PC-3 (cell line): ENCODE results near the gene MANEAL.

Experiments
- CTCF ChIP-seq: fragments of 300-600 bp; sonication (generic); conservative IDR thresholded peaks from 2 replicates; pipeline ENCODE4 v1.5.1; 2017; ENCODE audit warnings: antibody characterized with exemption, low read depth, mild to moderate bottlenecking, low read length
- EZH2 ChIP-seq: fragments of 300-600 bp; sonication (generic); IDR thresholded peaks from one replicate; pipeline ENCODE4 v1.6.1; 2017; ENCODE audit warnings: antibody characterized with exemption, mild to moderate bottlenecking, low read length; ENCODE audit not compliant: unreplicated experiment
- EZH2phosphoT487 ChIP-seq: fragments of 300-600 bp; sonication (generic); IDR thresholded peaks from 2 replicates; pipeline ENCODE4 v1.6.1; 2018; ENCODE audit warnings: mild to moderate bottlenecking, antibody characterized with exemption, low read length, borderline replicate concordance

- TF ChIP-seq CTCF (no peak), EZH2 (no peak), EZH2phosphoT487 (no peak)
These were observed 38.4 kb upstream of the MANEAL start for GRCh38 chr1:37755290-37755689.
